GM10847 (cell line): ENCODE measurements around the gene SASH1.

Experiments
- POLR2A ChIP-seq: IDR thresholded peaks from 2 replicates; pipeline ENCODE4 v1.6.1; 2011; ENCODE audit not compliant: insufficient read length; ENCODE audit errors: extremely low read depth

Gene SASH1

GRCh38 chr6:148342350-148343046, at the start of gene SASH1:
Gene SASH1 (plus strand): TSS chr6:148342838. CDS start chr6:148343068, 230 bp downstream.
- no peak for TF ChIP-seq POLR2A

GRCh38 chr6:148293181-148293995, 49.2 kb upstream of the SASH1 start:
- TF ChIP-seq POLR2A = no peak

- TF ChIP-seq POLR2A = no peak
Observed at GRCh38 chr6:148294059-148294458, 48.6 kb upstream of the SASH1 start.

- TF ChIP-seq POLR2A = no peak
Observed at GRCh38 chr6:148295261-148295887, 47.3 kb upstream of the SASH1 start.

- no peak for TF ChIP-seq POLR2A
Observed at GRCh38 chr6:148296771-148297170, 45.9 kb upstream of the SASH1 start.

GRCh38 chr6:148298683-148299082, 44.0 kb upstream of the SASH1 start:
- no peak for TF ChIP-seq POLR2A

- no peak for TF ChIP-seq POLR2A
Observed at GRCh38 chr6:148303616-148304015, 39.0 kb upstream of the SASH1 start.

- no peak for TF ChIP-seq POLR2A
Observed at GRCh38 chr6:148304976-148305375, 37.7 kb upstream of the SASH1 start.

- no peak for TF ChIP-seq POLR2A
Observed at GRCh38 chr6:148306286-148306685, 36.4 kb upstream of the SASH1 start.

GRCh38 chr6:148307405-148307804, 35.2 kb upstream of the SASH1 start:
- no peak for TF ChIP-seq POLR2A

- TF ChIP-seq POLR2A = no peak
Observed at GRCh38 chr6:148309301-148309700, 33.3 kb upstream of the SASH1 start.

- TF ChIP-seq POLR2A = no peak
Observed at GRCh38 chr6:148311966-148312669, 30.5 kb upstream of the SASH1 start.

- TF ChIP-seq POLR2A = no peak
Observed at GRCh38 chr6:148313488-148313887, 29.1 kb upstream of the SASH1 start.

GRCh38 chr6:148316308-148316707, 26.3 kb upstream of the SASH1 start:
- no peak for TF ChIP-seq POLR2A

- TF ChIP-seq POLR2A = no peak
Observed at GRCh38 chr6:148317051-148317450, 25.6 kb upstream of the SASH1 start.

GRCh38 chr6:148317739-148318138, 24.9 kb upstream of the SASH1 start:
- no peak for TF ChIP-seq POLR2A

- no peak for TF ChIP-seq POLR2A
Observed at GRCh38 chr6:148322704-148323103, 19.9 kb upstream of the SASH1 start.
